Cerebellar cortex (tissue), 1 donor: ENCODE results near the gene EID3.
A peak's percentile ranks its signal among the peaks of the same experiment; 100 is the strongest.
"Not testable (repeated sequence)": the region's sequence is repeated elsewhere in the genome, so short reads cannot be mapped to it uniquely, and the experiment has no call there.

Source experiments
- DNase-seq: peaks from one replicate; pipeline ENCODE4 v3.0.0-alpha.2; 2015; ENCODE audit warnings: low spot score

The EID3 gene

DNA sequence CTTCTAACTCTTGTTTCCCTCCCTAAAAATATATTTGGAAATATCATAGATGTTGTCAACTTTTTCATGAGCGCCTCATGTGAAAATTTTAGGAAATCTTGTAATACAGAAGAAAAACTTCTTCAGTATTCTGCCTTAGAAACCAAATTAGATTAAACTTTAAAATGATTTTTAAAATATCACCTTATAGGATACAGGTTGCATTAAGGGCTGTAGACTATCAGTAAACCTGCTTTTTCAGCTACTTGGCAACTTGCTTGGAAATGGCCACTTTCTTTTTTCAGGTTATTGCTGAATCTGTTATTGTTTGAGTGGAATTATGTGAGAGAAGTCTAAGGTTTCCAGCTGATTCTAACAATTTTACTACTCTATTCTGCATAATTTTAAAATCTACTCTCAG, 9.1 kb downstream of the EID3 start:
- DNase-seq: no peak

GRCh38 chr12:104313568-104314241, 10.2 kb downstream of the EID3 start:
- no peak for DNase-seq

- DNase-seq: no peak
Measured at GRCh38 chr12:104314242-104314614, 10.7 kb downstream of the EID3 start.

GRCh38 chr12:104315326-104316224, 12.0 kb downstream of the EID3 start:
- DNase-seq: no peak

- DNase-seq: no peak
Measured at GRCh38 chr12:104316936-104317335, 13.4 kb downstream of the EID3 start.

GRCh38 chr12:104317538-104318210, 14.1 kb downstream of the EID3 start:
- no peak for DNase-seq

DNA sequence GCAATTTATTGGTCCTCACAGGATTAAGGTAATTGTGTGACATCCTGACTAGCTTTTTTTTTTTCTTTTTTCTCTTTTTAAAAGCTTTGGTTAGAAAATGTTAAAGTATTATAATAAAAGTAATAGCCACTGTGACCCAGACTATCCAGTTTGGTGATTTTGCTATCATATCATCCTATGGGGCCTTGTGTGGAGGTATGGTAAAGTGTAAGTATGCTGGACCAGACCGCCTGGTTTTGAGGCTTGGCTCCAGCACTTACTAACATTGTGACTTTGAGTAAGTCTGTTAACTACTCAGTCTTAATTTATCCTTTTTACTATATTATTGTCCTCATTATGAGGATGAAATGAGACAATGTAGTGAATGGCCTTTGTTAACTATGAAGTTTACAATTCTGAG, 15.5 kb downstream of the EID3 start:
- DNase-seq: no peak

GRCh38 chr12:104319918-104320626, 16.5 kb downstream of the EID3 start:
- no peak for DNase-seq

DNA sequence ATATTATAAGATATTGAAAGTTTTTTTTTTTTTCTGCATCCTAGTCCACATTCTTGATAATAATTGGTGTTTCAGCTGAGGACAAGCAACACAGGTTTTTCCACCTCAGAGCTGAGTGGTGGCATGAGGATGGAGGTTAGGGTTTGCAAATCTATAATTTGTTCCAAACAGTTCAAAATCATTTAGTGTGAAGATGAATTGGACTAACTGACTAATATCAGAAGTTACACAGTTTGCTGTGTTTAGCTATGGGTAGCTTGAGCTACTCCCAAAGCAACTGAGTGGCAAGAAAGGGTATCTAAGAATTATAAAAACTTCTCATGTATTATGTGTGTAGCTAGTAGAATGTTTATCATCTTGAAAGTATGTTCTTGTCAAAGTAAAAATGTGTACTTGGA, 17.1 kb downstream of the EID3 start:
- no peak for DNase-seq

- DNase-seq: no peak
Measured at GRCh38 chr12:104321949-104322348, 18.4 kb downstream of the EID3 start.

DNA sequence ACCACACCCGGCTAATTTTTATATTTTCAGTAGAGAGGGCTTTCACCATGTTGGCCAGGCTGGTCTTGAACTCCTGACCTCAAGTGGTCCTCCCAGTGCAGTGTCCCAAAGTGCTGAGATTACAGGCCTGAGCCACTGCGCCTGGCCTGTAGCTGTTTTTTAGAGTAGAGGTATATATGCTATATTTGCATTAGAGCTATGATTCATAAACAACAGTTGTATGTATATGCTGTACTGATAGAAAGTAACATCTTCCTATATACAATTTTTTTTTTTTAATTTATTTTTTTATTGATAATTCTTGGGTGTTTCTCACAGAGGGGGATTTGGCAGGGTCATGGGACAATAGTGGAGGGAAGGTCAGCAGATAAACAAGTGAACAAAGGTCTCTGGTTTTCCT, 19.0 kb downstream of the EID3 start:
- DNase-seq: not testable (repeated sequence)

DNA sequence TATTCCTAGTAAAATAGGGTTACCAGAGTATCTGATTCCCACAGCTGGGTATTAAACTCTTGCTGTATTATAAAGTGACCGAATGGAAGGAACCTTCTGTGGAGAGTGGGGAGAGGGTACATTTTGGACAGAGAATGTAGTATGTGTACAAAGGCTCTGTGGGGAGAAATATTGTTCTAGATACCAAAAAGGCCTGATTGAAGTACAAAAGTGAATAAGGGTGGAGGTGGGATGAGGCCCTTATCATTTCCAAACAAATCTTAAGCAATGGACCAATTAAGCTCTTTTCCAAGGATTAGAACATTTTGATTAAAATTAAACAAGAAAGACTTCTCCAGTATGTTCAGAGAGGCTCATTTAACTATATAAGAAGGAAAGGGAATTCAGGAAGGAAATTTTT, 20.4 kb downstream of the EID3 start:
- no peak for DNase-seq

DNA sequence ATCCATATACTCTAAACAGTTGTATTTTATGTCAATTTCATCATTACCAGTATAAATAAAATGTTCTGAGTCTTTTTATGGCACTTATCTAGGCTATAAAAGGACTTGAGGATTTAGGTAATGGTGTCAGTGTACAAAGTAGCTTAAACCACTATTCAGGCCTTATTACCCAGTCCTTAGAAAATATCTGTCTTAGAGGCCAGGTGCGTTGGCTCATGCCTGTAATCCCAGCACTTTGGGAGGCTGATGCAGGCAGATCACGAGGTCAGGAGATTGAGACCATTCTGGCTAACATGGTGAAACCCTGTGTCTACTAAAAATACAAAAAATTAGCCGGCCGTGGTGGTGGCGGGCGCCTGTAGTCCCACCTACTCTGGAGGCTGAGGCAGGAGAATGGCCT, 24.7 kb downstream of the EID3 start:
- DNase-seq: not testable (repeated sequence)

- no peak for DNase-seq
Measured at GRCh38 chr12:104328790-104329189, 25.3 kb downstream of the EID3 start.

GRCh38 chr12:104329707-104330532, 26.4 kb downstream of the EID3 start:
- DNase-seq: peak; percentile 29

GRCh38 chr12:104331376-104331775, 27.8 kb downstream of the EID3 start:
- DNase-seq: no peak

GRCh38 chr12:104332273-104332672, 28.7 kb downstream of the EID3 start:
- DNase-seq: not testable (repeated sequence)

- no peak for DNase-seq
Measured at GRCh38 chr12:104333692-104334255, 30.2 kb downstream of the EID3 start.

GRCh38 chr12:104334581-104334980, 31.0 kb downstream of the EID3 start:
- DNase-seq: no peak

DNA sequence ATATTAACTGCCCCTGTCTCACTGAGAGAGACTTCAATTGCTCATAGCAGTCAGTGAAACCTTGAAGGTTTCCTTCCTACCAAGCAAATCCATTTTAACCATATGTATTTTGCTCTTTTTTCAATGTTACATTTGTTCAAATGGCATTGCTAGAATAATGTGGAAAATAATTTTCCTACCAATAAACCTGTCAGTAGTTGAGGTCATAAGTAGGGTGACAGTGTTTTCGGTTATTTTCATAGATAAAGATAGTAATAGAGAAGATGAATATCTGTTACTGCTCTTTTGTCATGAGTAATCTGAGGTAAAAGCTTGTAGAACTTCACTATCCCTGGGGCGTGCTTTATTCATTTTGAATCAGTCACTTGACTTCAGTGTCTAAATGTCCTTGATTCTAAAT, 32.6 kb downstream of the EID3 start:
- DNase-seq: no peak

DNA sequence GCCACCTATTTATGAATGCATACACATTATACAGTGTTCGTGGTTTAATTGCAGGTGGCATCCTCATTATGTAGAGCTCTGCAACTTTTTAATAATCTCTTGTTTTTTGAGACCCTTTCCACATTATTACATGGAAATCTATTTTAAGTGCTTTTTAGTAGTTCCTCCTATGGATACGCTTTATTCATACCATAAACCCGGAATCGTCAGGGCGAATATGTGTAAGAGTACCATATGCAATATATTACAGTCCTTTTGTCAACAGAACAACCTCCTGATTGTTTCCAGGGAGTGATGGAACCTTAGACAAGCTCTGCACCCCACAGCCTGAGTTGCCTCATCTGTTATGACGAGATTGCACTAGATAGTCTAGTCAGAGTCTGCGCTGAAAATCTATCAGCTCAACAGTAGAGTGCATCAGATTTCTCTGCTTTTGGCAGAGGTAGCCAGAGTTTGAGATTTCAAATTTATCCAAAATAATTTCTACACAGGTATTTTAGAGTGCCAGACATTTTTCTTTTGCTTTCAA, 33.6 kb downstream of the EID3 start:
- no peak for DNase-seq
